ENCODE results near the gene ZBTB40. TPM values are rescaled to one million over a fixed set of nuclear protein-coding genes. Genes with fewer than 3 reads are reported as not detected.

The ZBTB40 gene
- total RNA-seq, 1 experiment from 2014 or later, result 11.2 TPM

DNA sequence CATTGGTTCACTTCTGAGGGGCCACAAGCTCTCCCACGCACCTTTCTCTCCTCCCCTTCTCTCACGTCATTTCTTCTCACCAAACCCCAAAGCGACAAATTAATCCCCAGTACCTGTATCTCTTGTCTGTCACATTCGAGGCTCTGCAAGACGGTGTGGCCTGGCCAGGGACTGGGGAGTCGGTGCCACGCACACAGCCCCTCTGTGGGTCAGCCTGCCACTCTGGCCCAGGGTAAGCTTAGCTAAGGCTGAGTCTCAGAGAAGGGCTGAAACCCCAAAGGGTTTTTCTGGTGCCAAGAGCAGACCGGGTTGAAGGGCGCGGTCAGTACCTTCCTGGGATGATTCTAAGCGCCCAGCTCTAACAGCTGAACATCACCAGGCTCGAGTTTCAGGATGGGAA is 34.2 kb upstream of the ZBTB40 start:
- no peak for DNase-seq
- Histone ChIP-seq H3K36me3 (no peaks in the 10 kb centered on the region), H3K4me3 (no peak overlapping the region), H3K9me3 (no peaks in the 10 kb centered on the region), H3K27me3 (no peaks in the 10 kb centered on the region; the same call in 1 of the 2 replicates)

DNA sequence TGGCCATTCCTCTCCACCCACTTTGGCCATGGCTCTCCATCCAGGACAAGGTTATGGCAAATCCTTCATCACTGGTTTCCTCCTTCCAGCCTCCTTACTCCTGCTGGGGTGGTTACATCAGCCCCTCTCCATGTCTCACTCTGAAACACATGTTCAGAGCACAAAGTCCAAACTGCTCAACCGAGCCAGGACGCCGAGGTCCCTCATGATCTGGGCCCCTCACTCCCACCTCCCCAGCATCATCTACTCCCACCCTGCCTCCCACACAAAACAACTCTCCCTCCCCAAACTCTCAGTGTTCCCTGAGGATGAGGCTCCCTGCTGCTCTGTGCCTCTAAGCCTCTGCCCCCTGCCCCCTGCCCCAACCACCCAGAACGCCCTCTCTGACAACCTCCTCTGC is 33.3 kb upstream of the ZBTB40 start:
- Histone ChIP-seq H3K4me3 (no peak overlapping the region), H3K27me3 (no peaks in the 10 kb centered on the region; the same call in 1 of the 2 replicates), H3K9me3 (no peaks in the 10 kb centered on the region), H3K36me3 (no peaks in the 10 kb centered on the region)
- DNase-seq, result no peak

DNA sequence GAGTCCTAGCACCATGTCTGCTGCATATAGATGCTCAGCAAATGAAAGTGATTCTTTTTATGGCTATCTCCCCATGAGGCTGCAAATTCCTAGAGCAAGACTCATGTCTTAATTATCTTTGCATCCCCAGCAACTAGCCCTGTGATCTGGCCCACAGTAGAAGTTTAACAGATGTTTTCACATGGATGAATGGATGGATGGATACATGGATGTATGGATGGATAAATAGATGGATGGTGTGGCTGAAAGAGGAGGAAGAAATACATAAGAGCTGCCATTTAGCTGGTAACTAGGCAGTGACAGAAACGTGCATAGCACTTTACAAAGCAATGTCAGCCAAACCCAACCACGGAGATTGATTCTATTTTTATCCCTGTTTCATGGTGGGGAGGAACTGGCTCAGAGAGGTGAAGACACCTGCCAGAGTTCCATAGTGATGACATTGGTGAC is 32.7 kb upstream of the ZBTB40 start:
- no peaks in the 10 kb centered on the region for H3K36me3 ChIP-seq
- DNase-seq, result no peak
- no peak overlapping the region for H3K4me3 ChIP-seq
- H3K27me3 ChIP-seq, result no peaks in the 10 kb centered on the region; the same call in 1 of the 2 replicates
- H3K9me3 ChIP-seq, result no peaks in the 10 kb centered on the region

DNA sequence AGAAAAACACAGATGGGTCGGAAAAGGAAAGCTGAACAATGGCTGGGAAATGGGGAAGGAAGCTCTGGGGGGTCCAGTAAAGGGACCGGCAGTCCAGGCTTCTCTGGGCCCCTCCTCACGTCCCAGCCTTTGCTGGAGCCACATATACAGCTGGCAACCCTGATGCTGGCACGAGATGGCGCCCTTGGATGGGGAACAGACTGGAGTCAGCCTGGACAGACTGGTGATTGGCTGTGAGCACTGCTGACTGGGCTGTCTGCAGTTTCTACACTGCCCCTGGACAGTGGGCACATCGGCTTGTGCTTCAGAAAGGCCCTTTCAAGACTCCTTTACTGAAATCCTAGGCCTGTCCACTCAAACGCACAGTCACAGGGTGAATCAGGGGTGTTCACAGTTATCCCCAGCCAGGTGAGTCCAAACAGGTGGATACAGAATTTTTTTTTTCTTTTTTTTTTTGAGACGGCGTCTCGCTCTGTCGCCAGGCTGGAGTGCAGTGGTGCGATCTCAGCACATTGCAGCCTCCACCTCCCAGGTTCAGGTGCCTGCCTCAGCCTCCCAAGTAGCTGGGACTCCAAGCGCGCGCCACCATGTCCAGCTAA is 31.1 kb upstream of the ZBTB40 start:
- Histone ChIP-seq H3K27me3 (no peaks in the 10 kb centered on the region; the same call in 1 of the 2 replicates), H3K36me3 (no peaks in the 10 kb centered on the region), H3K9me3 (no peaks in the 10 kb centered on the region), H3K4me3 (no peak overlapping the region)
- peak; percentile 76 for DNase-seq

DNA sequence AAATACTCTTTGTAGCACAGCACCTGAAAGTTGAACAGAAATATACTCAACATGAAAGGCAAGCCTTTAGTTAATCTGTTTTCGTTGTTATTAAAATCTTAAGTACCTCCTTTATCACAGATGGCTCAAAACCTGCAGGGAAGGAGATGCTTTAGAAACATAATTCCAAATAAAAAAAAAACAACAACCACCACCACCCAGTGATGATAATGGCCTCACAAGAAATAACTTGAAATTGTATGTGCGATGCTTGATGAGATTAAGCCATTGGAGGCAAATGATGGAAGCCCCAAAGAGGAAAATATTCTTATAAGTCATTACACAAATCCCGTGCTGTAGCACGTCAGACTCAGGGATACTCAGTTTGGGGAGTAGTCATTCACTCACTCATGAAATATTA is 24.9 kb upstream of the ZBTB40 start:
- no peak overlapping the region for H3K4me3 ChIP-seq
- H3K9me3 ChIP-seq, result no peaks in the 10 kb centered on the region
- no peaks in the 10 kb centered on the region for H3K27me3 ChIP-seq
- H3K36me3 ChIP-seq, result no peaks in the 10 kb centered on the region
- no peak for DNase-seq

DNA sequence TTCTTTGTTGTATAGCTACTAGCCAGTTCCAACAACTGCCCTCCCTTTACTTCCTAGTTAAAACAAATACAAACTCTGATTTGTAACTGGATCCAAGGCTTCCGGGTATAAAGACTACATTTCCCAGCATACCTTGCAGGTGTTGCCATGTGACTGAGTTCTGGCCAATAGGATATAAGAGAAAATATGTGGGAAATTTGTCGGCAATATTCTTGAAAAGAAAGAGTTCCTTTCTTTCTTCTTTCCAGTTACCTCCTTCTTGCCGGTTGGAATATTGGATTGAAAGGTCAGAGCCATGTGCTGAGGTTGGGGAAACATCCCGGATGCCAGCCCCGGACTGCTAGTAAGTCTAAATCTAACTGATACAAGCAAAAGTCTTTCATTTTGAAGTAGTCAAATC is 23.0 kb upstream of the ZBTB40 start:
- peak; percentile 21 for DNase-seq
- Histone ChIP-seq H3K27me3 (no peaks in the 10 kb centered on the region), H3K9me3 (no peaks in the 10 kb centered on the region), H3K36me3 (no peaks in the 10 kb centered on the region), H3K4me3 (peak overlapping the region; percentile 60)

DNA sequence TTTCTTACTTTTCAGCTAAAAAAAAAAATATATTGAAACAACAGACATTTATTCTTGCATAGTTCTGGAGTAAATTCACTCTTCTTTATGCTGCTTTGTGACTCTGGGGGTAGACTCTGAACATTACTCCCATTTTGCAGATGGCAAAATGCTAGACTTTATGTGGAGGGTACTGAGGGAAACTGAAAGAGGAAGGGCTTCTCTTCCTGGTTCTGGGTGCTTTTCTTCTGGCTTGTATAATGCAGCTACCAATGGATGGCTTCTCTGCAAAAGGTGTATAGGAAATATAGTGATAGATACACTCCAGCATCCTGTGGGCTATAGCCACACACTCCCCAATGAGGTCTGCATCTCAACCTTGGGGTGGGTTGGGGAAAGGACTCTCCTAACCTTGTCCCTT is 19.7 kb upstream of the ZBTB40 start:
- H3K4me3 ChIP-seq, result no peak overlapping the region
- no peaks in the 10 kb centered on the region for H3K9me3 ChIP-seq
- no peak for DNase-seq
- H3K27me3 ChIP-seq, result no peaks in the 10 kb centered on the region
- H3K36me3 ChIP-seq, result no peaks in the 10 kb centered on the region

DNA sequence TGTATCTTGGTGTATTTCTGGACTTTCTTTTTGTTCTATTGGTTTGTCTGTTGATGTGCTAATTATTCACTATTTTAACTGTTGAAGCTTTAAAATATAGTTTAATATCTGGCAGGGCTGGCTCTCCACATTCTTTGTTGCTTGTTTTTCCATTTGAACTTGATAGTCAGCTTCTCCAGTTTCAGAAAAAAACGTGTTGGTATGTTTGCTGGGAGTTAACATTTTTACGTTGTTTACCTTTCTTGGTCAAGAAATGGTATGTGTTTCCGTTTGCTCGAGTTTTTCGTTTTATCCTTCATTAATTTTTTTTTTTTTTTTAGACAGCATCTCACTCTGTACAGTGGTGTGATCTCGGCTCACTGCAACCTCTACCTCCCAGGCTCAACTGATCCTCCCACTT is 16.9 kb upstream of the ZBTB40 start:
- DNase-seq, result no peak
- Histone ChIP-seq H3K4me3 (no peak overlapping the region), H3K9me3 (0 out of 2 replicates have a peak, but pooled peaks cover 2% of the 10 kb centered on the region), H3K27me3 (no peaks in the 10 kb centered on the region), H3K36me3 (no peaks in the 10 kb centered on the region)

DNA sequence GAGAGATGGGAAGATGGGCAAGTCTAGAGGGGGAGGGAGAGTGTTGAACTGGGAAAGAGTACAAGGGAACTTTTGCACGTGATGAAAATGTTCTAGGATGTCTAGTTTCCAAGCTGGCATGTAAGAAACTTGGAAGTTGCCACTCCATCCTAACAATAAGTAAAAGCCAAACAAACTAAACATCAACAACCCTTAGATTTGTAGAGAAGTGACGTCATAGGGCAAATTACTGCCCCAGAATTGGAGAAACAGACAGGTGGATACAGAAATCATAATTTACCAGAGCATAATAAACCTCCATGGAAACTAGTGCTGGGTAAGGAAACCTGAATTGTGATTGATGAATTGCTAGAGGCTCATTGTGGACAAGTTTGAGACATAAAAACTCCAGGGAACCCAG is 14.7 kb upstream of the ZBTB40 start:
- no peaks in the 10 kb centered on the region for H3K27me3 ChIP-seq
- H3K4me3 ChIP-seq, result no peak overlapping the region
- H3K9me3 ChIP-seq, result peaks cover 8% of the 10 kb centered on the region
- DNase-seq, result no peak
- H3K36me3 ChIP-seq, result no peaks in the 10 kb centered on the region

DNA sequence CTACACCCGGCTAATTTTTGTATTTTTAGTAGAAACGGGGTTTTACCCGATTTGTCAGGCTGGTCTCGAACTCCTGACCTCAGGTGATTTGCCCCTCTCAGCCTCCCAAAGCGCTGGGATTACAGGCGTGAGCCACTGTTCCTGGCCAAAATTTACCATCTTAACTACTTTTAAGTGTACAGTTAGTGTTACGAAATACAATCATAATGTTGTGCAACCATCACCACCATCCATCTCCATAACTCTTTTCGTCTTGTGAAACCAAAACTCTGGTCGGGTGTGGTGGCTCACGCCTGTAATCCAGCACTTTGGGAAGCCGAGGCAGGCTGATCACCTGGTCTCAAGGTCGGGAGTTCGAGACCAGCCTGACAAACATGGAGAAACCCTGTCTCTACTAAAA is 14.1 kb upstream of the ZBTB40 start:
- Histone ChIP-seq H3K36me3 (no peaks in the 10 kb centered on the region), H3K27me3 (no peaks in the 10 kb centered on the region), H3K4me3 (no peak overlapping the region), H3K9me3 (peaks cover 8% of the 10 kb centered on the region)
- DNase-seq, result no peak

DNA sequence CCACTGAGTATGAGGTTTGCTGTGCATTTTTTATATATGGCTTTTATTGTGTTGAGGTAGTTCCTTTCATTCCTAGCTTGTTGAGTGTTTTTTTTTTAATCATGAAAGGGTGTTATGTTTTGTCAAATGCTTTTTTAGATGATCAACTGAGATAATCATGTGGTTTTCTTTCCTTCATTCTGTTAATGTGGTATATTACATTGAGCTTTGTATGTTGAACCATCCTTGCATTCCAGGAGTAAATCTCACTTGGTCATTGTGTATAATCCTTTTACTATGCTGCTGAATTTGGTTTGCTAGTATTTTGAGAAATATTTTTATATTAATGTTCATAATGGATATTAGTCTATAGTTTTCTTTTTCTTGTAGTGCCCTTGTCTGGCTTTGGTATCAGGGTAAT is 11.1 kb upstream of the ZBTB40 start:
- Histone ChIP-seq H3K9me3 (peaks cover 8% of the 10 kb centered on the region), H3K36me3 (no peaks in the 10 kb centered on the region), H3K27me3 (no peaks in the 10 kb centered on the region), H3K4me3 (no peak overlapping the region)
- DNase-seq, result no peak

DNA sequence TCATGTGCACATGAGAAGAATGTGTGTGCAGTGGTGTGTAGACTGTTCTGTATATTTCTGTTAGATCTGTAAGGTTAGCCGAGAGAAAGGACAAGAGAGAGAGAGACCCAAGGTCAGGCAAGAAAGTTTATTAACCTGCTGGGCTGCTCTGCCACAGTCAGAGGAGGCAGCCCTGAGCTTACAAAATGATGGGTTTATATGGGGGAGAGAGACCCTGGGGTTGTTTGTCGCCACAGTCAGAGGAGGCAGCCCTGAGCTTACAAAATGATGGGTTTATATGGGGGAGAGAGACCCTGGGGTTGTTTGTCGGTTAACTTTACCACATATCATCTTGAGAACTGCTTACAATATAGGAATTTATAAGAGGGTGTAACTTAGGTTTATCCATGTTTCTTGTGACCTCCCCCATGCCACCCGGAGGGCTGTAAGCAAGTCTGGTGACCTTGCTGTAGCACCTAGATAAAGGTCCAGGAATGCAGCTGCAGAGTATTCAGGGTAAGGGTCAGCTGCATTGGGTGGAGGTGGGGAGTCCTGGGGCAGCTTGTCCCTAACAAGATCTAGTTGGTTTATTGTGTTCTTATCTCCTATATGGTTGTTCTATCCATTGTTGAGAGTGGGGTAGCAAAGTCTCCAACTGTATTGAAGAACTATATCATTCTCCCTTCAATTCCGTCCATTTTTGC is 9.3 kb upstream of the ZBTB40 start:
- Histone ChIP-seq H3K27me3 (no peaks in the 10 kb centered on the region), H3K4me3 (no peak overlapping the region), H3K9me3 (peaks cover 8% of the 10 kb centered on the region), H3K36me3 (no peaks in the 10 kb centered on the region)
- no peak for DNase-seq

DNA sequence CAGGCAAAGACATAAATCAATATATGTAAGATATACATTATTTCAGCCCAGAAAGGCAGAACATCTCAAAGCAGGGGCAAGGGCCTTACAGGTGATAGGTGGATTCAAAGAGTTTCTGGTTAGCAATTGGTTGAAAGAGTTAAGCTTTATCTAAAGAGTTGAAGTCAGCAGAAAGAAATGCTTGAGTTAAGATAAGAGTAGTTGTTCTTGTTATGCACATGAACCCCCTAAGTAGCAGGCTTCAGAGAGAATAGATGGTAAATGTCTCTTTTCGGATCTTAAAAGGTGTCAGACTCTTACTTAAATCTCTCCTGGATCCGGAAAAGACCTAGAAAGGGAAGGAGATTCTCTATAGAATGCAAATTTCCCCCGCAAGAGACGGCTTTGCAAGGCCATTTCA is 8.3 kb upstream of the ZBTB40 start:
- no peaks in the 10 kb centered on the region for H3K36me3 ChIP-seq
- H3K9me3 ChIP-seq, result peaks cover 8% of the 10 kb centered on the region
- no peak overlapping the region for H3K4me3 ChIP-seq
- no peak for DNase-seq
- H3K27me3 ChIP-seq, result no peaks in the 10 kb centered on the region

DNA sequence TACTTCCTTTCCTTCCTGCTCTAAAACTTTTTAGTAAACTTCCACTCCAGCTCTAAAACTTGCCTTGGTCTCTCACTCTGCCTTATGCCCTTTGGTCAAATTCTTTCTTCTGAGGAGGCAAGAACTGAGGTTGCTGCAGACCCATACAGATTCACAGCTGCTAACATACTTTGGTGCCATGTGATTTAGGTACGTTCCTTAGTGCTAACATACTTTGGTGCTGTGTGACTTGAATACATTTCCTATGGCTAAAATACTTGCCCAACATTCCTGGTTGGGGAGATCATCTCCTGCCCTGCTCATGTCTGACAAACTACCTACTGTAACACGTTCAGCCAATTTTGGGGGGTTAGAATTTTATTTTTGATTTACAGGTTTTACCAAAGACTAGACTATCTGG is 6.8 kb upstream of the ZBTB40 start:
- DNase-seq, result no peak
- Histone ChIP-seq H3K9me3 (peaks cover 6% of the 10 kb centered on the region), H3K4me3 (no peak overlapping the region), H3K36me3 (no peaks in the 10 kb centered on the region), H3K27me3 (no peaks in the 10 kb centered on the region)

DNA sequence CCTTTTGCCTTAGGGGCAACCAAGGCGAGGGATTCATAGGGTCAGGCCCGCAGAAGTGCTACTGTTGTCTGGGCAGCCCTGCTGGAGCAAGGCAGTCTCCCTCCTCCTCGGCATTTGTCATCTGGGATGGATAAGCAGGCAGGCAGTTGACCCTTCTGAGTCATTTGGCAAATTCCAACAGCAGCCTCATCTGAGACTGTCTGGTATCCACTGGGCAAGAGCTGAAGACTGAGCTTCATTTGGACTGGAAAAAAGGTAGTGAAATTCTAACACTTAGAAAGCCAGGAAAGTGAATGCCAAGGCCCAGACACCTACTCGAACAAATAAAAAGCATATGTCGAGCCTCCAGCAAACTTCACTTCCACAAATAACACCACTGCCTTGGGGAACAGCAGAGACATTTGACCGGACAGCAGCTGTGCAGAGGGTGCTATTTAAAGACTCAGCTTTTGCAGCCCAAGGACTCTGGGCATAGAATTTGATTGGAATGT is 4.0 kb upstream of the ZBTB40 start:
- Histone ChIP-seq H3K27me3 (no peaks in the 10 kb centered on the region), H3K4me3 (no peak overlapping the region), H3K36me3 (no peaks in the 10 kb centered on the region), H3K9me3 (no peaks in the 10 kb centered on the region)
- DNase-seq, result peak; percentile 82

DNA sequence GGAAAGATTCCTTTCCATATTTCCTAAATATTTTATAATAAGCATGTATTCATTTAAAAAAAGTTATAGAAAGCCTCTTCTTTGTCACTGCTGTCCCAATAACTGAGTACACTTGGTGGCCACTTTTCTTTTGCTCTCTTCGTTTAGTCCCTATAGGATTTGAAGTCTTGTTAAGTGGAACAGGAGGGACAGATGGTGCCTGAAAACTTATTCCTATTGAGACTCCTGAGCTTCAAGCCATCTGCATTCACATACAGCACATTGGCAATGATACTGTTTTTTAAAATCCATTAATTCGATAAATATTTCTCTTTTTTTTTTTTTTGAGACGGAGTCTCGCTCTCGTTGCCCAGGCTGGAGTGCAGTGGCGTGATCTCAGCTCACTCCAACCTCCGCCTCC is 2.0 kb upstream of the ZBTB40 start:
- no peaks in the 10 kb centered on the region; the same call in 1 of the 2 replicates for H3K36me3 ChIP-seq
- no peak for DNase-seq
- no peak overlapping the region for H3K4me3 ChIP-seq
- H3K9me3 ChIP-seq, result no peaks in the 10 kb centered on the region
- no peaks in the 10 kb centered on the region for H3K27me3 ChIP-seq

DNA sequence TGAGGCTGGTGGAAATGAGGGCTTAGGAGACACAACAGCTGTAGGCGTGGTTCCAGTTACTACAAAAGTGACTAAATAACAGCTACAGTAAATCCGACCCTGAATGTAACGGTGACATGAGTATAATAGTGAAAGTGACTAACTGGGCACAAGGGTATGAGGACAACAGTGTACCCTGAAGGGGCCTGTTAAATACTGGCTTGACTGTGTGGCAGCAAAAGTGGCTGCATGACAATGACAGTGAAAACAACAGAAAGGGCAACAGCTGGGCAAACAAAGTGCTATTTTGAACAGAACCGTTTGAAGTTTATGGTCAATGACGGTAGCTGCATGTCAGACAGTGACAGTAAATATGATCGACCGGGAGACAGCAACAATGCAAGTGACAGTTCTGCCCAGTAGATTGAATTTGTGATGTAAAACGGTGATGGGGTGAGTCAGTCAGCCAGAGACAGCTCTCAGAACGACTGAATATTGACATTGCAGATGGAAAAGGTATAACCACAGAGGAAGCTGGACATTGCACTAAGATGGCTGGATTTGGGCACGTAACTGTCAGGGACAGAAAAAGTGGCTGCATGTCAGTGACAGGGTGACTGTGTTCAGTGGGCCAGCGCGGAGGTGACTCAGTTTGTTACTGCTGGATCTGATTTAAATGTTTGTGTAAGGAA is 1.2 kb upstream of the ZBTB40 start:
- Histone ChIP-seq H3K4me3 (no peak overlapping the region), H3K27me3 (no peaks in the 10 kb centered on the region), H3K36me3 (no peaks in the 10 kb centered on the region; the same call in 1 of the 2 replicates), H3K9me3 (no peaks in the 10 kb centered on the region)
- DNase-seq, result no peak

Data from MG63 (cell line).